GM12878 (cell line): Measurements from ENCODE around the gene DNAH1. TPM values are rescaled to one million over a fixed set of nuclear protein-coding genes. Genes with fewer than 3 reads are reported as not detected.

Experiments
- ATAC-seq: fragments of 200-7000 bp; cut with Tn5 transposase; 3 replicates; pipeline ENCODE4 v1.9.1; 2020; ENCODE audit warnings: mild to moderate bottlenecking, moderate library complexity
- BruUV-seq: library from RNA; stranded (reverse); fragments of 400-500 nt; replicated peaks from 2 replicates; lab custom pipeline; 2021; lab: Mats Ljungman, UMichigan
- CTCF ChIA-PET: fragments of 300-600 bp; sonication (Branson Sonifier 250); formaldehyde crosslinking; extraction: SDS; loops from one replicate; lab custom pipeline; 2021; ENCODE audit warnings: inconsistent platforms; lab: Yijun Ruan, JAX
- POLR2A ChIA-PET: fragments of 350-600 bp; formaldehyde crosslinking; extraction: SDS; loops from one replicate; lab custom pipeline; 2021; ENCODE audit warnings: inconsistent platforms; lab: Charles Lee
- RAD21 ChIA-PET: fragments of 300-600 bp; sonication (Branson Sonifier 250); formaldehyde crosslinking; loops from one replicate; lab custom pipeline; 2023; ENCODE audit warnings: antibody characterized with exemption; ENCODE audit not compliant: unreplicated experiment; lab: Charles Lee
- SMC1A ChIA-PET: fragments of 300-600 bp; sonication (Branson Sonifier 250); formaldehyde crosslinking; loops from one replicate; lab custom pipeline; 2023; ENCODE audit not compliant: unreplicated experiment, uncharacterized antibody; lab: Charles Lee
- DNase-seq: peaks from one replicate; pipeline ENCODE4 v3.0.0-alpha.2; 2011; ENCODE audit warnings: low read depth, low spot score
- FAIRE-seq: peaks from 3 replicates; lab custom pipeline; 2011; peaks lifted over from hg19 to GRCh38; lab: Jason Lieb, UNC
- H2AFZ ChIP-seq: 2 replicates; pipeline ENCODE4 v1.6.0; 2011; ENCODE audit warnings: low read depth, low read length, control low read depth; ENCODE audit not compliant: control insufficient read depth
- H3K27ac ChIP-seq: 2 replicates; pipeline ENCODE4 v1.5.1; 2011; ENCODE audit warnings: control low read depth; ENCODE audit not compliant: control insufficient read depth, insufficient read depth
- H3K27me3 ChIP-seq, 2 experiments: replicated peaks in 1 of 2; 2 replicates each; pipeline versions ENCODE4 v1.6.0 to v1.6.1; 2011; ENCODE audit warnings: low read length in 1 of 2; ENCODE audit not compliant: control insufficient read depth in 2 of 2, insufficient read depth in 2 of 2
- H3K36me3 ChIP-seq, 2 experiments: 2 replicates each; pipeline ENCODE4 v1.5.1; 2011; ENCODE audit warnings: low read length in 1 of 2; ENCODE audit not compliant: control insufficient read depth in 2 of 2, insufficient read depth in 2 of 2
- H3K4me1 ChIP-seq: 2 replicates; pipeline ENCODE4 v1.6.1; 2011; ENCODE audit warnings: mild to moderate bottlenecking, low read length, moderate library complexity, mixed read lengths; ENCODE audit not compliant: control insufficient read depth, insufficient read depth
- H3K4me2 ChIP-seq: 2 replicates; pipeline ENCODE4 v1.6.0; 2011; ENCODE audit warnings: control low read depth; ENCODE audit not compliant: control insufficient read depth, insufficient read depth
- H3K4me3 ChIP-seq: fragments of 200-600 bp; sonication (generic); 2 replicates; pipeline ENCODE4 v1.5.1; 2016
- H3K79me2 ChIP-seq: 2 replicates; pipeline ENCODE4 v1.6.0; 2011; ENCODE audit warnings: low read length; ENCODE audit not compliant: control insufficient read depth, insufficient read depth
- H3K9ac ChIP-seq: 2 replicates; pipeline ENCODE4 v1.8.0; 2011; ENCODE audit warnings: low read length, control low read depth, mixed read lengths; ENCODE audit not compliant: control insufficient read depth, insufficient read depth
- H3K9me3 ChIP-seq: replicated peaks from 3 replicates; pipeline ENCODE4 v1.5.1; 2011; ENCODE audit warnings: mild to moderate bottlenecking, low read length; ENCODE audit not compliant: control insufficient read depth, insufficient read depth
- H4K20me1 ChIP-seq: 2 replicates; pipeline ENCODE4 v1.6.0; 2011; ENCODE audit not compliant: control insufficient read depth, insufficient read depth
- HDAC2 ChIP-seq: fragments of 200-600 bp; sonication (generic); IDR thresholded peaks from 2 replicates; pipeline ENCODE4 v1.6.1; 2017
- HDAC6 ChIP-seq: fragments of 200-600 bp; sonication (generic); IDR thresholded peaks from one replicate; pipeline ENCODE4 v1.8.0; 2017; ENCODE audit warnings: antibody characterized with exemption; ENCODE audit not compliant: unreplicated experiment
- HDGF ChIP-seq: fragments of 450-650 bp; IDR thresholded peaks from 2 replicates; pipeline ENCODE4 v1.6.1; 2016; ENCODE audit warnings: antibody characterized with exemption
- MEF2A ChIP-seq: IDR thresholded peaks from 2 replicates; pipeline ENCODE4 v1.6.1; 2011; ENCODE audit warnings: low read depth, mild to moderate bottlenecking, low read length, moderate library complexity; ENCODE audit not compliant: insufficient read depth
- MEF2B ChIP-seq: fragments of 450-650 bp; IDR thresholded peaks from 2 replicates; pipeline ENCODE4 v1.6.1; 2018; ENCODE audit warnings: mild to moderate bottlenecking, moderate library complexity; ENCODE audit not compliant: partially characterized antibody, poor library complexity, severe bottlenecking
- NR2F1 ChIP-seq: fragments of 450-650 bp; conservative IDR thresholded peaks from 2 replicates; pipeline ENCODE4 v1.6.1; 2017; ENCODE audit warnings: mild to moderate bottlenecking
- POU2F2 ChIP-seq: IDR thresholded peaks from 3 replicates; pipeline ENCODE4 v1.6.1; 2011; ENCODE audit warnings: low read depth, mild to moderate bottlenecking, low read length, borderline replicate concordance
- RBBP5 ChIP-seq: fragments of 200-600 bp; sonication (generic); conservative IDR thresholded peaks from 2 replicates; pipeline ENCODE4 v1.6.1; 2016
- RCOR1 ChIP-seq: conservative IDR thresholded peaks from 2 replicates; pipeline ENCODE4 v1.6.1; 2012; ENCODE audit warnings: low read depth, low read length, improper control_type of control experiment
- SMC3 ChIP-seq: IDR thresholded peaks from 2 replicates; pipeline ENCODE4 v1.6.1; 2011; ENCODE audit warnings: low read length, improper control_type of control experiment, borderline replicate concordance
- SRF ChIP-seq, 2 experiments: IDR thresholded peaks; 2 replicates each; pipeline ENCODE4 v1.6.1; 2011; ENCODE audit warnings: low read depth in 2 of 2, low read length in 2 of 2, mild to moderate bottlenecking in 1 of 2, moderate library complexity in 1 of 2
- WRNIP1 ChIP-seq: IDR thresholded peaks from 2 replicates; pipeline ENCODE4 v1.6.1; 2011; ENCODE audit warnings: low read depth, low read length, improper control_type of control experiment, borderline replicate concordance
- ZNF24 ChIP-seq: fragments of 450-650 bp; IDR thresholded peaks from 2 replicates; pipeline ENCODE4 v1.6.1; 2017; ENCODE audit warnings: antibody characterized with exemption, mild to moderate bottlenecking
- ZNF384 ChIP-seq: IDR thresholded peaks from 2 replicates; pipeline ENCODE4 v1.6.1; 2012; ENCODE audit warnings: low read depth, mild to moderate bottlenecking, low read length, improper control_type of control experiment, borderline replicate concordance
- ZZZ3 ChIP-seq: IDR thresholded peaks from 2 replicates; pipeline ENCODE4 v1.6.1; 2011; ENCODE audit warnings: low read depth; ENCODE audit not compliant: control insufficient read depth, insufficient read length
- WGBS: methylation state at CpG from one replicate; pipeline ENCODE4 v1.1.6; 2016; ENCODE audit warnings: low lambda C conversion rate; ENCODE audit not compliant: insufficient replicate concordance, insufficient coverage; ENCODE audit errors: missing lambda C conversion rate; 5-methylcytosine and 5-hydroxymethylcytosine counted together
- in situ Hi-C: fragments of 300-500 bp; cut with MboI; formaldehyde crosslinking; loops from 9 replicates; pipeline ENCODE4 v1.14.3; 2018; ENCODE audit warnings: mixed read lengths
- intact Hi-C: fragments of 100-400 bp; cut with micrococcal nuclease; formaldehyde crosslinking; loops from one replicate; pipeline ENCODE4 v1.14.2; 2022; ENCODE audit not compliant: unreplicated experiment
- polyA plus RNA-seq, 11 experiments: library from polyadenylated mRNA; depleted of rRNA in 4 of 11; unstranded in 6 of 11; stranded (reverse) in 5 of 11; fragments of >200 nt; fragmentation: Nextera tagmentation in 4 of 11; fragmentation: Illumina TruSeq in 1 of 11; extraction: Ambion mirVana in 4 of 11; extraction: Trizol in 1 of 11; gene quantifications; 1 replicate in 1 of 11; 2 replicates in 10 of 11; pipeline versions ENCODE4 v1.2.1 to v1.2.3, GENCODE V29; 2011 to 2016; ENCODE audit warnings: inconsistent platforms in 2 of 11, missing spikeins in 2 of 11, low read depth in 1 of 11
- total RNA-seq, 4 experiments: library from RNA; depleted of rRNA in 3 of 4; stranded (reverse); fragments of >200 nt in 3 of 4; fragmentation: Illumina TruSeq in 1 of 4; extraction: Trizol in 1 of 4; gene quantifications; 2 replicates each; pipeline versions ENCODE4 v1.2.1 to v1.2.3, GENCODE V29; 2013 to 2021
- TF ChIP-seq, protein P1 (sequence below): fragments of 450-650 bp; formaldehyde crosslinking; IDR thresholded peaks from 2 replicates; pipeline ENCODE4 v1.4.0; 2022; ENCODE audit warnings: mild to moderate bottlenecking, moderate library complexity
- TF ChIP-seq, protein P2 (sequence below): IDR thresholded peaks from 2 replicates; pipeline ENCODE4 v1.6.1; 2012; ENCODE audit warnings: low read length, inconsistent platforms
- TF ChIP-seq, protein P3 (sequence below): fragments of 450-650 bp; IDR thresholded peaks from 2 replicates; pipeline ENCODE4 v1.6.1; 2017; ENCODE audit warnings: borderline replicate concordance

DNAH1 gene
- total and polyA plus RNA-seq, 10 of the 15 experiments (the other 5 are each of a cell fraction or from before 2014, with no cell fraction given): 0.31 to 5.8 (median 2.7) TPM

DNA sequence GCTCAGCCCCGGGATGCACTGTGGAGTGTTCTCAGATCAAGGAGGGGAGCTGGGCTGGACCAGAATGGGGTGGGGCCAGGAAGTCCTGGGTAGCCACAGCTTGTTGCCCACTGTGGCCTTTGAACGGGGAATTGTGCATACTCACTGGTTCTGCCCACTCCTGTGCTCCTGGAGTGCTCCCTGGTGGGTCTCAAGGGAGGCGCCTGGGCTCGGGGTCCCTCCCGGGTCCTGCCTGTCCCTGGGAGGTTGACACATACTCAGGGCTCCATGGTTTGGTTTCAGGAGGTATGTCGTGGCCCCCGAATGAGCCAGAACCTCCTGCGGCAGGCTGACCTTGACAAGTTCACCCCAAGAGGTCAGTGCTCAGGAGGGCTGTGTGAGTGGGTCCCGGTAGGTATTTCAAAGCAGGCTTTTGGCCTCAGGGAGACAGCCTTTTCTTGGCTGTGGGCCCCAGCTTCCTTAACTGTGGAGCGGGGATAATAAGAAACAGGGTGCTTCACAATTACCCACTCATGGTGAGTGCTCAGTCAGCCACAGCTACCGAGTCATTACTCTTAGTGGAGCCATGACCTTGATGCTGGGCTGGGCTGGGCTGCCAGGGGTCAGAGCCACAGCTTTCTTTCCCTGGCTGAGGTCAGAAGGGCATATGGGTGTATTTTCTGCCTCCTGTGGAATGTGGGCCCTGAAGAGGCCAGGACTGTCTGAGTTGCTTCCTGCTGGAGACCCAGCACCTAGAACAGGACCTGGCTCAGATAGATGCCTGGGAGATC lies 7.6 kb downstream of the DNAH1 start:
- CTCF ChIA-PET: interaction anchor here (1.8 kb wide), 1 partner anchor 16 kb away, joined by 6 read pairs; no protein-coding TSS in a partner anchor
- POLR2A ChIA-PET: no interaction called here
- in situ Hi-C loops (no loop called here), intact Hi-C loops (no loop called here)
- WGBS: 73% methylated on average over 11 of the region's 11 CpGs
- no TSS peak for BruUV-seq
- DNase-seq (no peak), ATAC-seq (no peak), FAIRE-seq (no peak)
- no peak overlapping the region for H3K4me3 ChIP-seq
- H3K79me2 ChIP-seq: no peaks in the 10 kb centered on the region
- no peaks in the 10 kb centered on the region for H4K20me1 ChIP-seq
- no peaks in the 10 kb centered on the region for H3K9me3 ChIP-seq
- no peak for TF ChIP-seq MEF2A
- no peak for TF ChIP-seq RBBP5
- TF ChIP-seq NR2F1: no peak
- TF ChIP-seq, protein P1, sequence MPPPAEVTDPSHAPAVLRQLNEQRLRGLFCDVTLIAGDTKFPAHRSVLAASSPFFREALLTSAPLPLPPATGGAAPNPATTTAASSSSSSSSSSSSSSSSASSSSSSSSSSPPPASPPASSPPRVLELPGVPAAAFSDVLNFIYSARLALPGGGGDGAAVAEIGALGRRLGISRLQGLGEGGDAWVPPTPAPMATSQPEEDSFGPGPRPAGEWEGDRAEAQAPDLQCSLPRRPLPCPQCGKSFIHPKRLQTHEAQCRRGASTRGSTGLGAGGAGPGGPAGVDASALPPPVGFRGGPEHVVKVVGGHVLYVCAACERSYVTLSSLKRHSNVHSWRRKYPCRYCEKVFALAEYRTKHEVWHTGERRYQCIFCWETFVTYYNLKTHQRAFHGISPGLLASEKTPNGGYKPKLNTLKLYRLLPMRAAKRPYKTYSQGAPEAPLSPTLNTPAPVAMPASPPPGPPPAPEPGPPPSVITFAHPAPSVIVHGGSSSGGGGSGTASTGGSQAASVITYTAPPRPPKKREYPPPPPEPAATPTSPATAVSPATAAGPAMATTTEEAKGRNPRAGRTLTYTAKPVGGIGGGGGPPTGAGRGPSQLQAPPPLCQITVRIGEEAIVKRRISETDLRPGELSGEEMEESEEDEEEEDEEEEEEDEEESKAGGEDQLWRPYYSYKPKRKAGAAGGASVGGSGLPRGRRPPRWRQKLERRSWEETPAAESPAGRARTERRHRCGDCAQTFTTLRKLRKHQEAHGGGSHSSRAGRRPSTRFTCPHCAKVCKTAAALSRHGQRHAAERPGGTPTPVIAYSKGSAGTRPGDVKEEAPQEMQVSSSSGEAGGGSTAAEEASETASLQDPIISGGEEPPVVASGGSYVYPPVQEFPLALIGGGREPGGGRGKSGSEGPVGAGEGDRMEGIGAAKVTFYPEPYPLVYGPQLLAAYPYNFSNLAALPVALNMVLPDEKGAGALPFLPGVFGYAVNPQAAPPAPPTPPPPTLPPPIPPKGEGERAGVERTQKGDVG: no peak
- no peak for TF ChIP-seq WRNIP1
- TF ChIP-seq HDAC6: no peak
- TF ChIP-seq ZZZ3: no peak
- no peak for TF ChIP-seq ZNF384
- TF ChIP-seq RCOR1: no peak
- no peak for TF ChIP-seq SRF (IDR thresholded peaks at IDR 0.05; ENCODE audit: low read depth in 2 of 2, low read length in 2 of 2)
- no peak for TF ChIP-seq POU2F2
- TF ChIP-seq SMC3: no peak
- TF ChIP-seq ZNF24: no peak
- no peak for TF ChIP-seq HDGF
- TF ChIP-seq, protein P2, sequence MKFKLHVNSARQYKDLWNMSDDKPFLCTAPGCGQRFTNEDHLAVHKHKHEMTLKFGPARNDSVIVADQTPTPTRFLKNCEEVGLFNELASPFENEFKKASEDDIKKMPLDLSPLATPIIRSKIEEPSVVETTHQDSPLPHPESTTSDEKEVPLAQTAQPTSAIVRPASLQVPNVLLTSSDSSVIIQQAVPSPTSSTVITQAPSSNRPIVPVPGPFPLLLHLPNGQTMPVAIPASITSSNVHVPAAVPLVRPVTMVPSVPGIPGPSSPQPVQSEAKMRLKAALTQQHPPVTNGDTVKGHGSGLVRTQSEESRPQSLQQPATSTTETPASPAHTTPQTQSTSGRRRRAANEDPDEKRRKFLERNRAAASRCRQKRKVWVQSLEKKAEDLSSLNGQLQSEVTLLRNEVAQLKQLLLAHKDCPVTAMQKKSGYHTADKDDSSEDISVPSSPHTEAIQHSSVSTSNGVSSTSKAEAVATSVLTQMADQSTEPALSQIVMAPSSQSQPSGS: no peak
- TF ChIP-seq, protein P3, sequence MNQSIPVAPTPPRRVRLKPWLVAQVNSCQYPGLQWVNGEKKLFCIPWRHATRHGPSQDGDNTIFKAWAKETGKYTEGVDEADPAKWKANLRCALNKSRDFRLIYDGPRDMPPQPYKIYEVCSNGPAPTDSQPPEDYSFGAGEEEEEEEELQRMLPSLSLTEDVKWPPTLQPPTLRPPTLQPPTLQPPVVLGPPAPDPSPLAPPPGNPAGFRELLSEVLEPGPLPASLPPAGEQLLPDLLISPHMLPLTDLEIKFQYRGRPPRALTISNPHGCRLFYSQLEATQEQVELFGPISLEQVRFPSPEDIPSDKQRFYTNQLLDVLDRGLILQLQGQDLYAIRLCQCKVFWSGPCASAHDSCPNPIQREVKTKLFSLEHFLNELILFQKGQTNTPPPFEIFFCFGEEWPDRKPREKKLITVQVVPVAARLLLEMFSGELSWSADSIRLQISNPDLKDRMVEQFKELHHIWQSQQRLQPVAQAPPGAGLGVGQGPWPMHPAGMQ: no peak
- no peak for TF ChIP-seq MEF2B
- no peak for TF ChIP-seq HDAC2
- RAD21 ChIA-PET: interaction anchor here (1.1 kb wide), 1 partner anchor 15 kb away, joined by 4 read pairs; no protein-coding TSS in a partner anchor
- no peak overlapping the region for H3K27ac ChIP-seq
- H3K4me1 ChIP-seq: no peaks in the 10 kb centered on the region
- no peak overlapping the region for H3K4me2 ChIP-seq
- SMC1A ChIA-PET: interaction anchor here (0.9 to 2.3 kb wide), 2 partner anchors 11 to 15 kb away, joined by 3 to 9 read pairs; no protein-coding TSS in a partner anchor
- no peak overlapping the region for H2AFZ ChIP-seq
- no peaks in the 10 kb centered on the region for H3K36me3 ChIP-seq
- H3K9ac ChIP-seq: no peak overlapping the region
- H3K27me3 ChIP-seq: no peaks in the 10 kb centered on the region
